HG03095 (cell line): ENCODE measurements around the gene NALCN.

Source experiments
- ATAC-seq: cut with Tn5 transposase; IDR thresholded peaks from one replicate; pipeline ENCODE4 v1.9.1; 2021; ENCODE audit warnings: moderate library complexity; ENCODE audit not compliant: unreplicated experiment

Gene NALCN

GRCh38 chr13:101415358-101416174, 742 bp downstream of the NALCN start:
- ATAC-seq = no peak

DNA sequence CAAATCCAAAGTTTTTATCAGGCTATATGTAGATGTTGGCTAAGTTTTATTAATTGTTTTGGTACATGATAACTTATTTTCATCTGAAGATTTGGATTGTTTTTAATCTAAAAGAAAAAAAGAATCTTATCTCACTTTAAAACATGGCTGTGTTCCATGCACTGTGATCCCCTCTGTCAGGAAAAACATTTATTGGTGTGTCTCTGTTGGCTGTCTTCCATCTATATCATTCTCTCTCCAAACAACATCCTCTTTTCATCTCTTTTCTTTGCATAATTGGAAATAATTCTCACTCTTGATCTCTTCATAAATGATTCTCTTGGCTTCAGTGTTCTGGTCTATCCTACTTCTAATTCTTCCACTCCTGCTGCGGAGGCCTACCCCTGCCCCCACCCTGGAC, 4.2 kb downstream of the NALCN start:
- no peak for ATAC-seq

- ATAC-seq = no peak
Observed at GRCh38 chr13:101408992-101409656, 7.2 kb downstream of the NALCN start.

DNA sequence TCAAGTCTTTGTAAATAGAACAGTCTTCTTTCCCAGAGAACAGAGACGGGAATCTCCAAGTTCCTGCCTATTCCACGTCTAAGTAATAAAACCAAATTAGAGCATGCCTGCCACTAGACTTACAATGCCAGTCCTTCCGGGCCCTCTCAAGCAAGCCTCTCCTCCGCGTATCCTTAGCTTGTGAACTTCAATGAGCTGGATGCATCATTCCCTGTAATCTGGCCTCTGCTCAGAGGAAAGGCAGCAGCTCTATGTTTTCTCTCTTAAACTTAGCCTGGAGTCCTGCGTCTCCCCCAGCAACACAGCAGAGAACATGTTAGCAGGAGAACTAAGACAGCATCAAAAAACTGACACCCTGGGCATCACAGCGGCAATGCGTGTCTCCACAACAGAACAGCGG, 8.2 kb downstream of the NALCN start:
- ATAC-seq = no peak

- no peak for ATAC-seq
Observed at GRCh38 chr13:101406791-101407190, 9.5 kb downstream of the NALCN start.

DNA sequence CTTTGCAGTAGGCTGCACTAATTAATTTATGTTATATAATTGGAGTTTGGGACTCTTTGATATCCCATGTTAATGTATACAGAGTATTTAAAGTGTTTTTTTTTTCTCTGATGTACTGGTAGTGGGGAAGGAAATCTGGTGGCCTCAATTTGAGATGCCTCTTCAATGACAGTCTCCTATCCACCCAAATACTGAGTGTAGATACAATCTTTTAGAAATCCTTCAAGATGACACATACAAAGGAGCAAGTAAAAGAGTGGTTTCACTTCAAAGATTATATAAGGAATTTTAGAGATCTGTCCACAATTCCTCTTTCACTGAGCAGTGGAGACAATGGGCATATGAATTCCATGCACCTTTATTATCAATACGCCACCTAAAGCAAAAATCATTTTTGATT, 15.1 kb downstream of the NALCN start:
- ATAC-seq = no peak

DNA sequence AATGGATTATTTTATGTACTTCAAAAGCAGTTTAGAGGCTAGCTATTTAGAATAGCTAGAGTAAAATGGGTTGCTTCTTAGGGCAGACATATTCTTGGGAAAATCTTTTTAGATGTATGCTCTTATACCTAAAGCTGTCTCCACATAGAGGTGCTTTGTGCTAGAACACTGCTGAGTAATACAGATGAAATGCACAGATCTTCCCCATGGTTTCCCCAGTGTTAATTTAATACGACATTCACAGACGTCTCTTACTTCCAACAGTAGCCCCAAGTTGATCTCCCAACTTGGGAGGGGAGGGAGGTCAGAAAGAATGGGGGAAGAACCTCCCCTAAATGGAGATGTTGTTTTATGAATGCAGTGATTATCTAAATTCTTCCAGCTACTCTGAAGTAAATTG, 16.9 kb downstream of the NALCN start:
- no peak for ATAC-seq

GRCh38 chr13:101398920-101399319, 17.4 kb downstream of the NALCN start:
- ATAC-seq = no peak

DNA sequence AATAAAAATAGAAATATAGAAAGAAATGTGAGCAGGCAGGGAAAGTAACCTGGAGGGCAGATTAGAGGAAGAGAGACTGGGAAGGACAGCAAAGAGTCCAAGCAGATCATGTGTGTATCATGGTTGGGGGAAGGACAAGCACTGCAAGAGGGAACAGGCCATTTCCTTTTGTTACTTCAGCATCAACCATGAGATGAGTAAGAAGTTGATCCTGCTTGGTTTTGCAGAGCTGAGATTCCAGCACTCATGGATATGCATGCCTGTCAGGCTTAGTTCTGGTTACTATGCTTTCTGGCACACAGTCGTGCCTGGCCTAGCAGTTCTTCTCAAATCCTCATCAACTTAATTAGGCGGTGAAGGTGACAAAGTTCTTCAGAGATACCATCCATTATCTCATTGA, 18.1 kb downstream of the NALCN start:
- no peak for ATAC-seq

DNA sequence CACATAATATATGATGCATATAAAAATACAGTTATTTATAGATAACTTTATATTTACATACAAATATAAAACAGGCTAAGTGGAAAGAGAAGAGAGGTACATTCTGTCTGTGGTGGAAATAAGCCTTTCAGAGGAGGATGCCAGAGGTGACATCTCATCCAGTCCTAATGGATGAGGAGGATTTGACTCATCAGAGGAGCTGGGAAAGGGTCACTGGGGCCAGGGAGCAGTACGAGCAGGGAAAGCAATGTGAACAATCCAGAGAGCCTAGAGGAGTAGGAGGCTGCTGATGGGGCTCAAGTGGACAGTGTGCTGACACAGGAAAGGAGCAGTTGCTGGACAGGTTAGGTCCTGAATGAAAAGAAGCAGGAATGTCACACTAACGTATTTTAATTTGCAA, 18.6 kb downstream of the NALCN start:
- ATAC-seq = no peak

DNA sequence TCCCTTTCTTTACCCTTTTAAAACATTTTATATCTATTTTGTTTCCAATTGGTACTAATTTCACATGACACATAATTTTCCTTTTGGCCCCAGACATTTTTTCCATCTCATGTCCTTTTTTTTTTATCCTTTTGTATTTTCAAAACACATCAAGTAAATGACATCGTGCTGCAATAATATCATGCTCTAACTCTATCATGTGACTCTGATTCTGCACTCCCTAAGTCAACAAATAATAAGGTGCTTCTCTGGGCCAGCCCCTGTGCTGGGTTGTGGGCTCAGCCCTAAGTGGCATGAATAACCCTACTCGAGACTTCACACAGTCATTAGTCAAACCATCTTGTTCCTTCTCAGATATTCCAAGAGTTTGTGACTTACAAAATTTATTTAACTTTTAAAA, 21.7 kb downstream of the NALCN start:
- no peak for ATAC-seq

- ATAC-seq = no peak
Observed at GRCh38 chr13:101393140-101393539, 23.2 kb downstream of the NALCN start.

DNA sequence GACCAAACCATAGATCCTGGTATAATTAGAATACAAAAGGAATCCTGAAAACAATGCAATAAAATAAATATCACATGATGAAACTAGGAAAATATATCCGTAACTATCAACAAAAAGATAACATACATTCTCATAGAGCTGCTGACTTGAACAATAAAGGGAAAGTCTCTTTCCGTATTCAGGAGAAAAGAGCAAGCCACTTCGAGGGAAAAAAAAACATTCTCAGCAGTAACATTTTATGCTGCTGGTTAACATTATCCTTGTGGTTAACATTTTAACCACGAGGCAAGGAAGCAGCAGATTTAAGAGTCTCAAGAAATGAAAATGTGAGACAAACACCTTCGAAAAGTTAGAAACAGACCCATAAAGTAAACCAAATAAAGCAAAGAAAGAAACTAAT, 25.8 kb downstream of the NALCN start:
- no peak for ATAC-seq

GRCh38 chr13:101384929-101385328, 31.4 kb downstream of the NALCN start:
- no peak for ATAC-seq

GRCh38 chr13:101383595-101383994, 32.7 kb downstream of the NALCN start:
- no peak for ATAC-seq

DNA sequence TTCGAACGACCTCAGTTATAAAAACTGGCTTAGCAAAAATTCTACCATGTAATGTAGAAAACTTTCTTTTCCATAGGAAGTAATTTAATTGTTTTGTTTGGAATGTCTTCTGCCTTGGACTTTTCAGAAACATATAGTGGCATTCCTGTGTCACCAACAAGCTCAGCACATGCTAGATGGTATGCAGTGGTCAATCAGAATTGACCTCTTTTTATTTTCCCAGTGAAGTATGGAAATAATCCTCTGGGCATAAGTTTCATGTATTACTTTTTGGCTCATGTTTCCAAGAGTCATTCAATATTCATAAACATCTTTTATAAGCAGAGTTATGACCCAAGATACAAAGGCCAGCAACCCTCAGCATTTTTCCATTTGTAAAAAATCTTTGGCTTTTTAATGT, 33.6 kb downstream of the NALCN start:
- ATAC-seq = no peak

- ATAC-seq = no peak
Observed at GRCh38 chr13:101382086-101382485, 34.2 kb downstream of the NALCN start.

GRCh38 chr13:101360525-101360924, 55.8 kb downstream of the NALCN start:
- ATAC-seq = no peak

- no peak for ATAC-seq
Observed at GRCh38 chr13:101354895-101355294, 61.4 kb downstream of the NALCN start.

DNA sequence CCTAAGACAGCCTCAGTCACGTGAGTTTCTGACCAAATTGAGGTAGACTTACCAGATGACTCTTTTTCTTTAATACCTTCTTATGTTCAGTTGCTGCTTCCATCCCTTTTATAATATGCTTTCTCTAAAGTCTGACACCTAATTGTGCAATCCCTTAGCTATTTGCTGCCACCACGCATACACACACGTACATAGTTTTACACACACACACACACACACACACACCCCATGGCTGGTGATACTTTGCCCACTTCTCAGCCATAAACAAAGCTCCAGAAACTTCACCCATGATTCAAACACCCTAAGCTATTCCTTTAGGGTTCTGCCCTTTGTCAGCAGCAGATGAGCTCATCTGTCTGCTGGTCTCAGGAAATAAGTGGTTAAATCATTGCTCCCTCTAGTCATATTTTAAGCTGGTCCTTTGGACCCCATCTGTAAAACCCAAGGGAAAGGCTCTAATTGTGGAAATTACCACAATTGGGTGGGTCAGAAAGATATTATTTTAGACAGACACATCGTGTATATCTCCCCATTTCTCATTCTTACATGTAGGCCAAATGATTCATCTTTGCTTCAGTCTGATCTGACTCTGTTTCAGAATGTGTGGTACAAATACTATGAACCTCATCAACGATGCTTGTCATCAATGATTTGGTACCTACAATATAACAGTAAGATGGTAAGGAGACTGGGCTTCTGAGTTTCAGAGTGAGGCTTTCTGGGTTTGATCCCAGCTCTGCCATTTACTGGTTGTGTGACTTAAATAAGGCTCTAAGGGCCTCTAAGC, 69.2 kb downstream of the NALCN start:
- no peak for ATAC-seq

DNA sequence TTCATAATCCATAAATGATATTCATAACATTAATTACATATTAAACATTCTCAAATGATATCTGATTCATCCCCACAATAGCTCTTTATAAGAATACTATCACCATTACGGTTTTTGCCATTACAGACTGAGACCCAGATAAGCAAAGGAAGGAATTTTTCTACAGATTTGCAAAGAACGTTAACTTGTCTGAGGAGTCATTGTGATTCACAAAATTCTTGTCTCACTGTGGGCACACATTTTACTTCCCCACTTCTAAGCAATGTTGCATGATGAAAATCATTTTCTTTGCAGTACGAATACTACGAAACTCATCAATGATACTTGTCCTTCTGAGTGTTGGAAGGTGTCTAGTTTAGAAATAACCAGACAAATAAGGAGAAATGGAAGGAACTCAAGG, 70.1 kb downstream of the NALCN start:
- ATAC-seq = no peak
